Measurements from ENCODE around the gene ZNF324. TPM values are rescaled to one million over a fixed set of nuclear protein-coding genes. Genes with fewer than 3 reads are reported as not detected.
A peak's percentile ranks its signal among the peaks of the same experiment; 100 is the strongest.
"Not testable (repeated sequence)": the region's sequence is repeated elsewhere in the genome, so short reads cannot be mapped to it uniquely, and the experiment has no call there.

The ZNF324 gene
- total RNA-seq, 1 donor from 2014 or later, result 9.3 TPM

- FAIRE-seq, result no peak
- H3K27ac ChIP-seq (ENCODE audit: low read depth, low read length), result no peak overlapping the region
- peak overlapping the region; percentile 91 for H3K4me3 Mint-ChIP-seq (ENCODE audit: unreplicated experiment)
Observed at GRCh38 chr19:58500242-58500641, 33.4 kb downstream of the ZNF324 start.

GRCh38 chr19:58507602-58508223 is 40.8 kb downstream of the ZNF324 start:
- H3K4me3 ChIP-seq (ENCODE audit: insufficient read depth, low read depth, low read length); H3K9me3 ChIP-seq (ENCODE audit: insufficient read depth, low read depth, low read length); H3K9ac ChIP-seq (ENCODE audit: low read length); H3K4me1 ChIP-seq (ENCODE audit: insufficient read depth, low read length); H3K27ac Mint-ChIP-seq (ENCODE audit: unreplicated experiment); H3K4me1 Mint-ChIP-seq (ENCODE audit: low read depth, unreplicated experiment); DNase-seq (ENCODE audit: low read depth); H3K27me3 Mint-ChIP-seq (ENCODE audit: low read depth, unreplicated experiment); H3K4me2 ChIP-seq (ENCODE audit: low read length); H3K36me3 ChIP-seq (ENCODE audit: insufficient read depth, low read length); H4K20me1 ChIP-seq (ENCODE audit: insufficient read depth, low read length); H3K27me3 ChIP-seq (ENCODE audit: insufficient read depth, low read length); H2AFZ ChIP-seq (ENCODE audit: low read depth, low read length); H3K79me2 ChIP-seq (ENCODE audit: insufficient read depth, low read length); H3K27ac ChIP-seq (ENCODE audit: low read depth, low read length); H3K4me3 Mint-ChIP-seq (ENCODE audit: unreplicated experiment); H3K9me3 Mint-ChIP-seq (ENCODE audit: unreplicated experiment); H3K36me3 Mint-ChIP-seq (ENCODE audit: low read depth, unreplicated experiment); FAIRE-seq: not testable (repeated sequence)

More at GRCh38 chr19:58500242-58500641, 33.4 kb downstream of the ZNF324 start:
- Histone ChIP-seq H3K36me3 (ENCODE audit: insufficient read depth, low read length) (no peaks in the 10 kb centered on the region), H3K9ac (ENCODE audit: low read length) (no peak overlapping the region), H3K4me2 (ENCODE audit: low read length) (peak overlapping the region; percentile 93), H4K20me1 (ENCODE audit: insufficient read depth, low read length) (no peaks in the 10 kb centered on the region), H3K27me3 (ENCODE audit: insufficient read depth, low read length) (no peaks in the 10 kb centered on the region), H3K79me2 (ENCODE audit: insufficient read depth, low read length) (no peaks in the 10 kb centered on the region), H3K9me3 (ENCODE audit: insufficient read depth, low read depth, low read length) (peaks cover 4% of the 10 kb centered on the region), H3K4me3 (ENCODE audit: insufficient read depth, low read depth, low read length) (no peak overlapping the region), H2AFZ (ENCODE audit: low read depth, low read length) (no peak overlapping the region), H3K4me1 (ENCODE audit: insufficient read depth, low read length) (peaks cover 4% of the 10 kb centered on the region)
- no peaks in the 10 kb centered on the region for H3K9me3 Mint-ChIP-seq (ENCODE audit: unreplicated experiment)
- no peaks in the 10 kb centered on the region for H3K27me3 Mint-ChIP-seq (ENCODE audit: low read depth, unreplicated experiment)
- DNase-seq (ENCODE audit: low read depth), result no peak
- no peak for TF ChIP-seq EZH2 (IDR thresholded peaks at IDR 0.05; ENCODE audit: insufficient read depth, low read length)
- no peak for TF ChIP-seq CTCF (IDR thresholded peaks at IDR 0.05; ENCODE audit: insufficient read depth, low read depth, low read length)
- no peak overlapping the region for H3K27ac Mint-ChIP-seq (ENCODE audit: unreplicated experiment)
- peaks cover 8% of the 10 kb centered on the region for H3K4me1 Mint-ChIP-seq (ENCODE audit: low read depth, unreplicated experiment)
- peaks cover 8% of the 10 kb centered on the region for H3K36me3 Mint-ChIP-seq (ENCODE audit: low read depth, unreplicated experiment)

GRCh38 chr19:58509731-58510083 is 42.8 kb downstream of the ZNF324 start:
- Histone ChIP-seq H3K4me1 (ENCODE audit: insufficient read depth, low read length) (peaks cover 6% of the 10 kb centered on the region), H3K27ac (ENCODE audit: low read depth, low read length) (no peak overlapping the region), H2AFZ (ENCODE audit: low read depth, low read length) (no peak overlapping the region), H3K27me3 (ENCODE audit: insufficient read depth, low read length) (no peaks in the 10 kb centered on the region), H3K9ac (ENCODE audit: low read length) (no peak overlapping the region), H3K9me3 (ENCODE audit: insufficient read depth, low read depth, low read length) (no peaks in the 10 kb centered on the region), H3K79me2 (ENCODE audit: insufficient read depth, low read length) (peaks cover 4% of the 10 kb centered on the region), H4K20me1 (ENCODE audit: insufficient read depth, low read length) (peaks cover 3% of the 10 kb centered on the region), H3K36me3 (ENCODE audit: insufficient read depth, low read length) (no peaks in the 10 kb centered on the region), H3K4me2 (ENCODE audit: low read length) (no peak overlapping the region), H3K4me3 (ENCODE audit: insufficient read depth, low read depth, low read length) (no peak overlapping the region)
- no peaks in the 10 kb centered on the region for H3K27me3 Mint-ChIP-seq (ENCODE audit: low read depth, unreplicated experiment)
- FAIRE-seq (no peak), DNase-seq (ENCODE audit: low read depth) (no peak)
- TF ChIP-seq CTCF (IDR thresholded peaks at IDR 0.05; ENCODE audit: insufficient read depth, low read depth, low read length) (no peak), EZH2 (IDR thresholded peaks at IDR 0.05; ENCODE audit: insufficient read depth, low read length) (no peak)
- no peak overlapping the region for H3K4me3 Mint-ChIP-seq (ENCODE audit: unreplicated experiment)
- no peak overlapping the region for H3K27ac Mint-ChIP-seq (ENCODE audit: unreplicated experiment)
- H3K36me3 Mint-ChIP-seq (ENCODE audit: low read depth, unreplicated experiment), result peaks cover 9% of the 10 kb centered on the region
- peaks cover 6% of the 10 kb centered on the region for H3K9me3 Mint-ChIP-seq (ENCODE audit: unreplicated experiment)
- H3K4me1 Mint-ChIP-seq (ENCODE audit: low read depth, unreplicated experiment), result peaks cover under 1% of the 10 kb centered on the region
